ENCODE data around the gene HMX3. TPM values are rescaled to one million over a fixed set of nuclear protein-coding genes. Genes with fewer than 3 reads are reported as not detected.

The HMX3 gene
- total RNA-seq, 1 donor from 2014 or later = not detected

DNA sequence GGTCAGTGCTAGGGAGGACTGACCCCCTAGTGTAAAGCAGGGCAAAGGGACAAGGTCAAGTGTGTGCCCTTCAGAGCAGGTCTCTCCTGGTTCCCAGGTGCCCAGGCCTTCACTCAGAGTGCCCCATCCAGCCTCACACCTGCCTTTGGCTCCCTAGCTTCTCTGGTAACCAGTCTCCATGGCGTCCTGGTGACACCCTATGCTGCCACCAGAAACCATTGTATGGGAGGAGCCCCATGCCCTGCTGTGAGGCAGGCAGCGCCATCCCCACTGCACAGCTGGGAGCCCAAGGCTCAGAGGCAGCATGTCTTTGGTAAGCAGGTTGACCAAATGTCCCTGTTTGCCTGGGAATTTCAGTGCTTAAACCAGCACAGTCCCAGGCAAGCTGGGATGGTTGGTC lies 33.1 kb upstream of the HMX3 start:
- H3K9me3 Mint-ChIP-seq (ENCODE audit: low read depth) = no peaks in the 10 kb centered on the region
- no peak overlapping the region for H3K4me3 Mint-ChIP-seq (ENCODE audit: low read depth)
- no peak for DNase-seq (ENCODE audit: low spot score, unreplicated experiment)
- no peaks in the 10 kb centered on the region for H3K4me1 Mint-ChIP-seq (ENCODE audit: low read depth)
- peaks cover 8% of the 10 kb centered on the region for H3K27me3 Mint-ChIP-seq
- H3K36me3 Mint-ChIP-seq (ENCODE audit: insufficient read depth) = no peaks in the 10 kb centered on the region
- TF ChIP-seq, protein P1, sequence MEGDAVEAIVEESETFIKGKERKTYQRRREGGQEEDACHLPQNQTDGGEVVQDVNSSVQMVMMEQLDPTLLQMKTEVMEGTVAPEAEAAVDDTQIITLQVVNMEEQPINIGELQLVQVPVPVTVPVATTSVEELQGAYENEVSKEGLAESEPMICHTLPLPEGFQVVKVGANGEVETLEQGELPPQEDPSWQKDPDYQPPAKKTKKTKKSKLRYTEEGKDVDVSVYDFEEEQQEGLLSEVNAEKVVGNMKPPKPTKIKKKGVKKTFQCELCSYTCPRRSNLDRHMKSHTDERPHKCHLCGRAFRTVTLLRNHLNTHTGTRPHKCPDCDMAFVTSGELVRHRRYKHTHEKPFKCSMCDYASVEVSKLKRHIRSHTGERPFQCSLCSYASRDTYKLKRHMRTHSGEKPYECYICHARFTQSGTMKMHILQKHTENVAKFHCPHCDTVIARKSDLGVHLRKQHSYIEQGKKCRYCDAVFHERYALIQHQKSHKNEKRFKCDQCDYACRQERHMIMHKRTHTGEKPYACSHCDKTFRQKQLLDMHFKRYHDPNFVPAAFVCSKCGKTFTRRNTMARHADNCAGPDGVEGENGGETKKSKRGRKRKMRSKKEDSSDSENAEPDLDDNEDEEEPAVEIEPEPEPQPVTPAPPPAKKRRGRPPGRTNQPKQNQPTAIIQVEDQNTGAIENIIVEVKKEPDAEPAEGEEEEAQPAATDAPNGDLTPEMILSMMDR (IDR thresholded peaks at IDR 0.05; ENCODE audit: unreplicated experiment) = no peak
- H3K27ac Mint-ChIP-seq = no peak overlapping the region

GRCh38 chr10:123103944-123104343 lies 31.8 kb upstream of the HMX3 start:
- no peaks in the 10 kb centered on the region for H3K4me1 Mint-ChIP-seq (ENCODE audit: low read depth)
- peaks cover 4% of the 10 kb centered on the region for H3K27me3 Mint-ChIP-seq
- no peaks in the 10 kb centered on the region for H3K9me3 Mint-ChIP-seq (ENCODE audit: low read depth)
- TF ChIP-seq, protein P1 (IDR thresholded peaks at IDR 0.05; ENCODE audit: unreplicated experiment) = no peak
- H3K36me3 Mint-ChIP-seq (ENCODE audit: insufficient read depth) = no peaks in the 10 kb centered on the region
- no peak overlapping the region for H3K27ac Mint-ChIP-seq
- DNase-seq (ENCODE audit: low spot score, unreplicated experiment) = no peak
- no peak overlapping the region for H3K4me3 Mint-ChIP-seq (ENCODE audit: low read depth)

GRCh38 chr10:123109466-123109865 lies 26.3 kb upstream of the HMX3 start:
- Mint-ChIP-seq H3K4me3 (ENCODE audit: low read depth) (no peak overlapping the region), H3K9me3 (ENCODE audit: low read depth) (no peaks in the 10 kb centered on the region), H3K27ac (no peak overlapping the region), H3K4me1 (ENCODE audit: low read depth) (peaks cover 8% of the 10 kb centered on the region), H3K36me3 (ENCODE audit: insufficient read depth) (no peaks in the 10 kb centered on the region), H3K27me3 (peaks cover 8% of the 10 kb centered on the region)
- DNase-seq (ENCODE audit: low spot score, unreplicated experiment) = no peak
- TF ChIP-seq, protein P1 (IDR thresholded peaks at IDR 0.05; ENCODE audit: unreplicated experiment) = no peak

- TF ChIP-seq, protein P1 (IDR thresholded peaks at IDR 0.05; ENCODE audit: unreplicated experiment) = no peak
- Mint-ChIP-seq H3K27ac (no peak overlapping the region), H3K27me3 (peaks cover 48% of the 10 kb centered on the region), H3K9me3 (ENCODE audit: low read depth) (no peaks in the 10 kb centered on the region), H3K4me3 (ENCODE audit: low read depth) (no peak overlapping the region), H3K36me3 (ENCODE audit: insufficient read depth) (no peaks in the 10 kb centered on the region), H3K4me1 (ENCODE audit: low read depth) (peaks cover 13% of the 10 kb centered on the region)
- DNase-seq (ENCODE audit: low spot score, unreplicated experiment) = no peak
These were observed 17.9 kb upstream of the HMX3 start for GRCh38 chr10:123117644-123118417.

DNA sequence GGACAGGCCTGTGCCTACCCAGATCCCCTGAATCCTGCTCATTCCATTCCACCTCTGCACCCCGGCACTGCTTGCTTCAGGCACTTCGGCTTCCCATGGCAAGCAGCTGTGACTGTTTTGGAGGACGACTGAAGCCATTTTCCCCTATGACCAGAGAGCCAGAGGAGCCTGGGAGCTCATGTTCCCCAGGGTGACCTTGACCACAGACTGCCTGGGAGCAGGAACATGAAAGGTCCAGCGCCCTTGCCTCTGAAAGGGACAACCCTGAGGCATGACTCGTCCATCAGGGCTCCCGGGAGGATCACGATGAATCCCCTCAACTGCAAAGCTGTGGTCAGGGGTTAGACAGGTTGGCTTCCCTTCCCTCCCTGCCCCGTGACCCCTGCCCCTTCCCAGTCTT lies 16.7 kb upstream of the HMX3 start:
- TF ChIP-seq, protein P1 (IDR thresholded peaks at IDR 0.05; ENCODE audit: unreplicated experiment) = no peak
- DNase-seq (ENCODE audit: low spot score, unreplicated experiment) = no peak
- H3K27ac Mint-ChIP-seq = no peak overlapping the region
- H3K36me3 Mint-ChIP-seq (ENCODE audit: insufficient read depth) = no peaks in the 10 kb centered on the region
- no peak overlapping the region for H3K4me3 Mint-ChIP-seq (ENCODE audit: low read depth)
- peaks cover 11% of the 10 kb centered on the region for H3K4me1 Mint-ChIP-seq (ENCODE audit: low read depth)
- H3K9me3 Mint-ChIP-seq (ENCODE audit: low read depth) = no peaks in the 10 kb centered on the region
- peaks cover 45% of the 10 kb centered on the region for H3K27me3 Mint-ChIP-seq

Data from progenitor cell of endocrine pancreas (in vitro differentiated cells).